T-helper 2 cell treated with Interferon-gamma antibody and Interleukin-4, amounts not matched to agents 100 ng/mL and 5 ng/mL, for 36 hours (primary cell): ENCODE results near the gene TGFB2. TPM values are rescaled to one million over a fixed set of nuclear protein-coding genes. Genes with fewer than 3 reads are reported as not detected.

Experiments
- intact Hi-C: fragments of 100-400 bp; cut with micrococcal nuclease; formaldehyde crosslinking; loops from one replicate; pipeline ENCODE4 v1.15.1; 2023
- total RNA-seq: library from RNA; stranded (reverse); gene quantifications from 2 replicates; pipeline ENCODE4 v1.2.3, GENCODE V29; 2022

TGFB2 gene
- total RNA-seq, 1 donor from 2014 or later = not detected

DNA sequence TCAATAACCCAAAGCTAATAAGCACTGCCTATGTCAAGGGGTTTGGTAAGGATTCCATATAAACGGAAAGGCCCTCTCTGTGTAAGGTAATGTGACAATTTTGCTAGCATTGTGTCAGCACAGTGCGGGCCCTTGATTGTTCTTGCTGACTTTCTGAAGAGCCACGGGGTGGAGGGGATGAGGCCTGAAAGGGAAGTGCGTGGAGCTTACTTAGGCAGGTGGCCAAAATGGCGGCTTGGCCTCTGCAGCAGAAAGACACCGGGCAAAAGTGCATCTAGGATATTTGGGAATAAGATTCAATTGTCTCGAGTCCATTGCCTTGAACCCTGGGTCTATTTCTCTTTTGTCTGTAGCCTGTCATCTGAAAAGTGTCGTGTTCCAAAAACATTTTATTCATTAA lies 114.3 kb downstream of the TGFB2 start:
- intact Hi-C loops = no loop called here

DNA sequence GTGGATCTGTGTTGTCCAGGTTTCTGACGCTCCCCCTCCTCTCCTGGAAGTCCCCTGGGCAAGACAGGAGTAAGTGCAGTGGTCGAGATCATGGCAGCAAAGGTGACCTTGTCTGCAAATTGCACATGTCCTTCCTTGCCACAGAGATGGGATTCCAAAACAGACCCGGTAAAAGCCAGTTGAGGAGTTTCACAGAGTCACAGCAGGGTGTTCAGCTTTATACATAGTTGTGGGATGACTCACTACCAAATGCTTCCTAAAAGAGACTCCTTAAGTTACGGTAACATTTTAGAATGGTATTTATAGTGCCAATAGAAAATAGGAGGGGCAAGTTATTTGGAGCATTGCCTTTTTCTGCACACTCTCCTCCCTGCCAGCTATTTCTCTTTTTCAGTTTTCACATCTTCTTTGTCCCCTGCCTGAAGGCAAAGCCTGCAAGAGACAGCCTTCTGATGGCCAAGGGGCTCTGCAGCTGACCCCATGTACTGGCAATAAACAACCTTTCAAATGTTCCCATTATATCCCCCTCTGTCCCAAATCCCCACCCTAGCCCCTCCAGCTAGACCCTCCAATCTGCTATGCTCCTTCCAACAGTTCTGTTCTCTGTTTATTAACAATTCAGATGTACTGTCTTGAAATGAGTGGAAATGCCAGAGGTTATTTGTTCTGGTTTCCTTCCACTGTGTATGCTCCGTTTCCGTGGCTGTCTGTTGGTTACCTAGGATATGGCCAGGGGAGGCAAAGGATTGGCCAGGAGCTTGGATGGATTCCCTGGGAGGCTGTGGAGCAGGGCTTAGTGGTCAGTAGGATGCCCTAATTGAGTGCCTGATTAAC lies 115.0 kb downstream of the TGFB2 start:
- intact Hi-C loops = no loop called here

DNA sequence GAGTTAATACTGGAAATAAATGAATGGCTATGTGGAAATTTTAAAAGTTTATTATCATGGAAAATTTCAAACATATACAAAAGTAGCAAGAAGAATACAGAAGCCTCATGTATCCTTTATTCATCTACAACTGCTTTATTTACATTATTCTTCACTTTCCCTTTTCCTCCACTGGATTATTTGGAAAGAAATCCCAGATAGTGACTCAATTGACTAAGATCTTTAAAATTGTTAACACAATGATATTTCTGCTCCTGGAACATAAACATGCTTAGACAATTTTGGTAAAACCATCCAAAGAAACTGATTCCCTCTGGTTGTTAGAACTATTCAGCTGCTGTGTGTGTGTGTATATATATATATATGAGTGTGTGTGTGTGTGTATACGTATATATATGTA lies 116.2 kb downstream of the TGFB2 start:
- intact Hi-C loops = no loop called here

DNA sequence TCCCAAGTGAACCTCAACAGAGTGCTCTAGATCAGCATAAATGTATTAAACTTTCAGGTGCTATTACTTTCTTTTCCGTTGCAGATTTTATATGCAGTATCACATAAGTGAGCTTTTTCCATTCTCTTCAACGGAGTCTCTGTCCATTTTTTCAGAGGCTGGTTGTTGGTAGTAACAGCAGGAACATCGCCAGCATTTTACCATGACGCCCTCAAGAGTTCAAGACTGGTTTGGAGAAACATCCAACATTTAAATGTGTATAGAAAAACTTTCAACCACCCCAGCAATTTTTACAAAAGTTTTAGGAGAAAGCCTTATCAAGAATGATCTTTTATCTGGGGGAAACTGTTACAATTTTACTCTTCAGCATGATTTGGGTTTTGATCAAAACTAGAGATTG lies 117.0 kb downstream of the TGFB2 start:
- intact Hi-C loops = no loop called here

DNA sequence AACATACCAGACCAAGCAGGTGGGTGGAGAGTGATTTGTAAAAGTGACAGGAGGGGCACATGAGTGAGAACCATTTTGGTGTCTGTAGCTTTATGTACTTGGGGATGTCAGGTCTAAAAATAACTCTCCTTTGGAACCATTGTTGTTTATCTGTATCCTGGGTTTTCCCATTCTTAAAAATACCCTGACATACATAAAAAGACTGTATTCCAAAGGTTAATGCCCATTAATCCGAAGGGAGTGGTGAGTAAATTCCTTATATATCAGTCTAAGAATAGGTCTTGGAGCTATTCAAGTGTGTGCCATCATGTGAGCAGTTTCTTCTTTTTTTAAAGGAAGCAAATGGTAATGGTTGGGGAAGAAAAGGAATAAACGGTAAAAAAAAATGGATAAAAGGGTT lies 117.5 kb downstream of the TGFB2 start:
- intact Hi-C loops = no loop called here

DNA sequence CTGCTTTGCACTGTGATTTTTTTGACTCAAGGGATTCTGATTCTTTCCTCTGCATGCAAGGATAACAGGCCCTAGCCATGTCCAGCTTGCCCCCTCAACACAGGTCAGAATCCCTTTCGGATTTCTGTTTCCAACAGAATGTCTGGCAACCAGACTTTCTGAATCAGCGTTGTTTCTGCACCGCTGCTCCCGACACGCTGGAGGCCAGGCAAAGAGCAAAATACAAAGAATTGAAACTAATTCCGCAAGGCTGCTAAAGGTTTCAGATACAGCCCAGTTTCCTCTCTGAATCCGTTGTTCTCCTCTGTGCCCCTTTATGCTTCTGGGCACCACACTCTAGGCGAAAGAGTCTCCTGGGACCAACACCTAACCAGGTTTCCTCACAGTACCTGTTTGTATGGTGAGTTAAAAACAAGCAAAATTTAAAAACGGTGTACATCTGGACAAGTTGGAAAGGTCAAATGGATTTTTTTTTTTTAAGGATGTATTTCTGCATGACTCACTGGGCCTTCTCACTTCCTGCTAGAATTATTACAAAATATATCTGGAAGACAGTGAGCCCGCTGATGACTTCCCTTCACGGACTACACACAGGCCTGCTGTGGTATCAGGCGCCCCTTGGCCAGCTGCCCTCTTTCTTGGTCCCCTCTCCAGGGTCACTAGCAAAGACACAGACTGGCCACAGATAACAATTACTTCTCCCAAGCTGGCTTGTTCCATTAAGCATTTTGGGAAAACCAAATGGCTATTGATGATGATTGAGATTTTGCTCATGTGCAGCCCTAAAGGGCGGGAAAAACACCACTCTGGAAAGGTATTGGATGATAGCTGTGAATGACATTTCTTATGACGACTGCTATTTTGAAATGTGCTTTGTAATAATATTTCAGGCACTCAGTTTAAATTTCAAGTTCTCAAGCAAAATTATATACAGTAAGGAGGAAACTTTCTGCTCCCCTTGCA lies 118.3 kb downstream of the TGFB2 start:
- intact Hi-C loops = no loop called here

DNA sequence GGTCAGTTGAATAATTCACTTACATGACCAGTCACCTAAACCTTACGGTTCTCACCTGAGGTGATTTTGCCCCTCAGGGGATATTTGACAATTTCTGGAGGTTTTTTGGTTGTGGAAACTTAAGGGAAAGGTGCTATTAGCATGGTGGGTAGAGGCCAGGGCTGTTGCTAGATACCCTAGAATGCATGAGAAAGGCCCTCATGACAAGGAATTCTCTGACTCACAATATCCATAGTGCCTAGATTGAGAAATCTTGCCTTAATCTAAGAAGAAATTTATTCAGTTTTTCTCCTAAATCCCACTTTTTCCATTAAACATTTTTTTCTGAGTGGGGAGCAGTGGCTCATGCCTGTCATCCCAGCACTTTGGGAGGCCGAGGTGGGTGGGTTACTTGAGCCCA lies 119.7 kb downstream of the TGFB2 start:
- intact Hi-C loops = no loop called here

DNA sequence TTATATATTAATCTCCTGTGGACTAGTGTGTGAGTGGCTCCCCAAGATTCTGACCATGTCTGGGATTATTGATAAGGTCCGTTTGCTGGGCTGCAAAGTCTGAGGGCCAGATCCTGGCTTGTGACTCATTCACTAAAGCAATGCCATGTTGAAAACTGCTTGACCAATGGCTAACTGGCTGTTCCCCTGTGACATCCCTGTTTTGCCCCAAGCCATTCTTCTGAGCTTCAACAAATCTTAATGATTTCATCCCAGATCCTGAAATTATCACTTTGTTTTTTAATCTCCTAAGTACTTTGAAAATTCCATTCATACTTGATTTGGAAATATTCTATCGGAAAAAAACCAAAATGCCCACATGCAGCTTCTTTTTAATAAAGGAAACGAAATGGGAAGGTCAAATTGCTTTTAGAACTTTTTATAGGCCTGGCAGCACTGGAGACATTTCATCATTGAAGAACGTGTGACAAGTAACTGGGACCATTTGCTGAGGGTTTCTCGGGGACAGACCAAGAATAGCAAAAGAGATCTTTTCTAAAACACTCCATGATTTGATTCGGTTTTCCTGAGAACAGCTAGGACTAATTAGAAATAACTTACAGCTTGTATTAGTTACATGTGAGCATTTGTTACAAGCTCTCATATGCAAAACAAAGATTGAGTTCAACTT lies 121.3 kb downstream of the TGFB2 start:
- intact Hi-C loops = no loop called here

DNA sequence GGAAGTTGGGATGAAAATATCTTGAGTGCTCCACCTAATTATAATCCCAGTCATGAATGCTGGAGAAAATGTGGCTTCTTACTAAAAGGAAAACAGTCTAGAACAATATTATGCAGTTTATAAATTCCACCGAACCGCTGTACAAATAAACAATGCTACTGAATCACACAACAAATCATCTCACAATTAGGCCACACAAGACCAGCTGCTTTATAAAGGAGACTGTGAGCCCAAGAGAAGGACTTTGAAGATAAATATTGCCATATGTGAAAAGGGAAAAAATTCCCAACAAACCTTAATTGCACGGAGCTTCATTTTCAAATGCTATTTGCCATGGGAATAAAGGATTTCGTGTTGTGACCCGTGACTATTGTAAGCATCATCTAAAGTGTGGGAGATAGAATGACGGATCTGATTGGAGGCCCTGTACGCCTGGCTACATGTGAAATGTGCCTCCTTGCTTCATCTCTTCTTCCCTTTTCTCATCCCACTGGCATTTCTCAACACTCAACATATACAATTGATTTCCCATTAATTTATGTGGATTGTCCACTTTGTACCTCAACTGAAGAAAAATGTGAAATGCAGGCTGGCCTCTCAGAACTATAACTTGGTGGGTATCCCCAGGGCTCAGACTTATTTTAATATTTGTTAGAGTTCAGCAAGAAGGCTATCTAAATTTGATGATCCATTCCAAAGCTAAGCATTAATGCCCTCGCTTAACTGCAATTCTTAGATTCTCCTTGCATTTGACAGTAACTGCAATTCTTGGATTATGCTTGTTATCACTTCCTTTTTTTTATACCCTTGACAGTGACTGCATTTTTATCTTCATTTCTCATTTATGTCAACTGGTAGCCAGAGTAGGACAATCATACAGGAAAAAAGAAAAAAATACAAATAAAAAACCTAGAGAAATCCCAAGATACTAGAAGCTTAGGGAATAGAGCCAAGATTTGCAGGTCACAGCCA lies 122.3 kb downstream of the TGFB2 start:
- intact Hi-C loops = no loop called here

DNA sequence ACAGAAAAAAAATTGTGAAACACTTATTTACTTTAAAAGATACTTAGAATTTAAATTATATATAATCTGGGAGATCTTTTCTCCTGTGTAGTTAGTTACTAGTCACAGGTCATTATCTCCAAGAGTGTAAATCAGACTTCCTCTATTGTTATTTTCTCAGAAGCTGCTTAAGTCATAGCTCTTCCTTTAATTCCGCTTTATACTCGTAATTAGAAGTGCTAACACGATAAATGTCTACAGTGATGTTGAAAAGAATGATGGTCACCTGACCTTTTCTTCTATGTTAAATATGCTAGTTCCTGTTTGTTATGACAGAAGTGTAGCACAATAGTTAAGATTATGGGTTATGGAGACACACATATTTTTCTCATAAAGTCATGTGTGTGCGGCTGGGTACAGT lies 123.6 kb downstream of the TGFB2 start:
- intact Hi-C loops = no loop called here

DNA sequence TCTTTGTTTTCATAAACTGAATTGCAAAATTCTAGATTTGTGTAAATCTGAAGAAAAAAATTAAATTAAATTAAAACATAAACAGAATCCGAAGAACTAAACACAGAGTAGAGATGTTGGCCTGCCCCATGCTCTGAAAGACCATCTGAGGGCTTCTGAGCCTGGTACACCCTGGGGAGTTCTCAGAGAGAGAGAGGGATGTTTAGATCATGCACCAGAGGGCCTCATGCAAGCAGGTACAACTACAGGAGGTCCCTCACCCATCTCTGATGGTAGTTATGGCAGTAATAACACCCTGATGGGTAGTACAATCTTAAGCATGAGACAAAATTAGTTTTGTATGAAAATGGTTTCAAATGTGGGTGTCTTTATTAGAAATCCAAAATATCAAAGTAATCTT lies 127.7 kb downstream of the TGFB2 start:
- intact Hi-C loops = no loop called here

DNA sequence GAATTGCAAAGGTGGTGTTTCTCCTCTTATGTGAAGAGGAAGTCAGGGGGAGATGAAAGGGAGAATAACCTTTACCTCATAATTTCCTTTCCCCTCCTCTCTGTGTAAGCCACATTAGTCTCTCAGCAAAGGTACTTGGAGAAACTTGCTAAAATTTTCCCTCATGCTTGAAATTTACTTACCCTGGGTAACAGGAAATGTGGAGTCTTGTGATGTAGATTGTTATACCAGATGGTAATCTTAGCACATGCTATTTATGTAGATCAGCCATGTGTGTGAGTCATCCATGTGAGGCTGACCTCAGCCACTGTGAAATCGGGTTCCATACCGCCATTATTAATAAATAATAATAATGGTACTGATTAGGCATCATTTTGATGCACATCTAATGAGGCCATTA lies 128.4 kb downstream of the TGFB2 start:
- intact Hi-C loops = no loop called here

DNA sequence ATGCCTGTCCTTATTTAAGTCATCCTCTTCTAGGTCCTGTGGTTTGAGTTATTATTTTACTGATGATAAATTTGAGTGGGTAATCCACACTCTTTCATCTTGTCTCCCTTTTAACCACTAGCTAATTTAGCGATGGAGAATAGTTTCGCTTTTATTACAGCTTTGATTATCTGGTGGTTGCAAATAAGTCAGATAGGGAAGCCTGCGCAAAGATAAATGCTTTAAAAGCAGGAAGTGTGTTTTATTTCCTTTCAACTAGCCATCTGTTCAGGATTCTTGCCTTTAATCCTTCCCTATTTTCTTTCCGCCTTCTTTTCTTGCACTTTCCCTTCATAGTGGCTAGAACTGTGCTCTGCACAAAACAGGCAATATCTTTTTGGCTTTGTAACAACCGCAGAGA lies 129.0 kb downstream of the TGFB2 start:
- intact Hi-C loops = no loop called here

DNA sequence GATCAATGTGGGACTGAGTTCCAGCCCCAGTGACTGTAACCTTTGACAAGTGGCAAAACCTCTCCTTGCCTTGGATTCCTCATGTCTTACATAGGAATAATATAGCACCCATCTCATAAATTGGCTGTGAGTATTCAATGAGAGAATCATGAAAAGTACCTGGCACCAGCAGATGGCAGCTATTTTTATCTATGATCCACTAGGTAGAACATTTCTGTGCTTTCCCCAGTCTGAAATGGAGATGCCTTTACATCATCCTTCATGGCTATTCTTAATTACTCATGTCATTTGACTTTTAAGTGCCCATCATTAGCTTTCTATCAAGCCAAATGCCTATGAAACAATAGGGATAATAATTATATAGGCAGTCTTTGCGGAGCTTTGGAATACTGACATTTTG lies 130.1 kb downstream of the TGFB2 start:
- intact Hi-C loops = no loop called here

DNA sequence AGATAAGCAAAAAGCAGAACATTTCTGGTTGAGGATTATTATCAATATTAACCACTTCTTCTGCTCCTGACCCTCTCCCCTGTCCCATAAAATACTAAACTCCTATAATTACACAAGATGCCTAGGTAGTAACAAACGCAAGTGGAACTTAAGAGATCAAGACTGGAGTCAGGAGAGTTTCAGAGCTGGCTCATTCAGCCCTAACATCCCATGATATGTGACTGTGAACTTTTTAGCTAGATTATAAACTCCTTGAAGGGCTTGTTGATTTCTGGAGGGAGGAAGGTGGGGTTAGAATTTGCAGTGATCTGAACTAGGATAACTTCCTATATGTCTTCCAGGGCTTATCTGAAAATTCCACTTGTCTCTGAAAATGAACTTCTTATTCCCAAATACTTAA lies 130.6 kb downstream of the TGFB2 start:
- intact Hi-C loops = no loop called here

DNA sequence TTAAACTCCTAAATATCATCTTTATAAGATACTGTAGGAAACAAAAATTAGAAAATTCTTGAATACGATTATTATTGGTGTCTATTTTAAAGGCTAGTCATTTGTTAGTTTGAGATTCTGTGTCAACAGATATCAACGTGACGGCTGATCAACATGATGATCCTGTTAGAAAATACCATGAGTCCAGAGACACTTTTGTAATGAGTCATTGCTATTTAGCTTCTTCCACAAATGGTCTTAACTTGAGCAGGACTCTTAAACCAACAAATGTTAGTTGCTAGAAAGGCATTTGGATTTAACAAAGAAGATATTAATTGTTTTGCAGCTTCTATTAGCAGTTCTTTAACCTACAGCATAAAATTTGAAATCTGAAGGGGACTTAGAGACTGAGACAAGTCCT lies 131.2 kb downstream of the TGFB2 start:
- intact Hi-C loops = no loop called here

DNA sequence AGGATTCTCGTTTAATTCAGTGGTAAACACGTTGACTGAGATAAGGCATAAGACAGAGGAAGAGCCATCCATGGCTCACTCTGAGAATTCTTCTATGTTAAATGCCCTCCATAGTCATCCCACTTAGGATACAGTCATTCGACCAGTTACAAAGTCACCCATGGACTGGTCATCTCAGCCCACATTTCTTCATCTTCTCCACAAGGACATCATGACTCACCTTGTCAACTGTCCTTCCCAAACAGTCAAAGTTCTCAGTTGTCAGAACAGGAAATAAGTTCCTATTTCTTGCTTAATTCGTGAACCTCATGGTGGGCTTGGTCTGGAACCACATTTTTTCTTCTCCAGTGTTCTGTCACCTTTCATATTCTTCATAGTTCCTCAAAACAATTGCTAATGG lies 133.2 kb downstream of the TGFB2 start:
- intact Hi-C loops = no loop called here

DNA sequence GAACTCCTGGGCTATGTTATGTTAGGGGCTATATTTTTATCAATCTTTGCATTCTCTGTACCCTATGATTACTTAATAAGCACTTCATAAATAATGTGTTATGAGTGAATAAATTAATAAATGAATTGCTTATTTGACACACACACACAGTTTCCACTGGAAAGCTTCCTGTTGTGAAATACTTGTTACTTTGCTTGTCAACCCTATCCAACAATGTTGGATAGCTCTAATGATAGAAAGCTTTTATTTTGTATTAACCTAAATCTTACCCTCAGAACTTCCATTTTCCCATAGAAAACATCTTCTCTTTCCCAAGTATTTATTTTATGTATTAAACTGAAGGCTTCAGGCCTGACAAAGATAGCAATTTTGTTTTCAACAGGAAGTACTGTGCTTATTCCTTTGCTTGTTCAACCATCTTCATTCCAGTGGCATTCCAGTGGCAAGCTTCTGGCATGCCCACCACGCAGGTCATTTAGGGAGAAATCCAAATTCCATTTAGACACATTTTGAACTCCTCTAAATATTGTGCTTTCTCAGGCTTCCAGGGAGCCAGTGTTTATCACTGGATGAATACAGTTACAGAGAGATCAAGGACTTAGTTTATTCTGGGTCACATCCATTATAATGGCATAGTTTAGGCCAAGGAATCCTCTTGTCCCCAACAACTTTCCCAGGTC lies 134.4 kb downstream of the TGFB2 start:
- intact Hi-C loops = no loop called here

DNA sequence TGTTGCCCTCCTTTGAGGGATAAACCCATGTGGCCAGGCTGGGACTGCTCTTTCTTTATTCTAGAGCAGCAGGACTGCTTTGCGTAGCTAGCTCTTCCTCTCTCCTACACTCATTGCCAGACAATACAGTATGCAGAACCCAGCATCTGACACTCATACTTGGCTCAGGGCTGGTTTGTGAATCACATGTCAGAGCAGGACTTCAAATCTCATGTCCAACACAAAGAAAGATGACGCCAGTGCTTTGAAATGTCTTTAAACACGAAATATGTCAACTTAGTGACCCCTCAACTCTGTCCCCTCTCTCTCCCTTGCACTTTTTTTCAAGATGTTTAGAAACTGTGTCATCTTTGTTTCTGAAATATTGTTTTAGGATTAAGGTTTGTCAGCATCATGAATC lies 135.0 kb downstream of the TGFB2 start:
- intact Hi-C loops = no loop called here

DNA sequence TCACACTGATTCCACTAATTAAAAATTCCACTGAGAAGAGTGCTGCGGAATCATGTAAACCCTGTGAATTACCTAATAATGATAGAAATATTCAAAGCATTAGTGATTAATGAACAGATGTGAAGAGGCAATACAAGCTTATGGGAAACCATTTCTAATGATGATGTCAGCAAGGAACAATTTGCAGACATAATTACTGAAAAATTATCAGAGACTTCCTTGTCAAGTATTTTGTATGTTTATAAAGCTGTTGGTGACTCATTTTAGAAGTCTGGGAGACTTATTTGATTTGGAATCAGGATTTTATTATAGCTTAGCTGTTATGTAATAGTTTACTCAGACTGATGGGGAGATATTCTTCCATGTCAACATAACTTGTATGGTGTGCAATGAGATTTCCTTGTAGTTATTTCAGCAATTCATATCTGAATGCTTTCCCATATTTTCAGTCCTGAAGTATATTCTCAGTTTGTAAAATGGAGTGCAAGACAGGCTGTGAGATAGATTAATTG lies 135.5 kb downstream of the TGFB2 start:
- intact Hi-C loops = no loop called here
